ENCODE data around the gene KLK12. TPM values are rescaled to one million over a fixed set of nuclear protein-coding genes. Genes with fewer than 3 reads are reported as not detected.

KLK12 gene
- total and polyA plus RNA-seq, 9 of the 15 experiments (the other 6 are each of a cell fraction or from before 2014, with no cell fraction given) = not detected

DNA sequence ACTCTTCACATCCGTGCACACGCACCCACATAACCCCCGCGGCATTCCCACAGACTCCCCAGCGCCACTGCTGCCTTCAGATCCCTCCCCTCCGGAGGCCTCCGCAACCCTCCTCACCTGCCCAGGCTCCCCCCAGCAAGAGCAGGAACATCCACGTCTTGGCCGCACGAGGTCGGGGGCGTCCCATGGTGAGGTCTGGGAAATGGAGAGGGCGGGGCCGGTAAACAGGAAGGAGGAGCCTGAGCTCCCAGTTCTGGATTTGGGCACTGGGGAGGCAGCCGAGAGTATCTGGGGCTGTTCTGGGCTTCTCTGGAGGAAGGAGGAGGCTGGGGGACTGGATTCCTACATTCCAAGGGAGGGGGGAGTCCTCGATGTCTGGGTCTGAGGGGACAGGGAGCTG lies 33.8 kb downstream of the KLK12 start:
- no TSS peak for BruUV-seq (replicated peaks)
- Histone ChIP-seq H3K27ac (ENCODE audit: extremely low read depth, low read depth, low read length) (no peak overlapping the region), H3K9me1 (ENCODE audit: control insufficient read depth, insufficient read depth, low read length) (no peaks in the 10 kb centered on the region), H2AFZ (ENCODE audit: low read depth, low read length) (peak overlapping the region; percentile 97), H3K79me2 (ENCODE audit: control insufficient read depth, insufficient read depth, low read length) (no peaks in the 10 kb centered on the region), H3K4me1 (replicated peaks in 1 of 2; ENCODE audit: control insufficient read depth in 2 of 2, insufficient read depth in 2 of 2, low read length in 2 of 2) (peaks cover 19 to 32% of the 10 kb centered on the region in 2 experiments; a peak in 4 of 5 replicates), H3K4me2 (ENCODE audit: insufficient read depth, low read length) (peak overlapping the region; percentile 29), H3K4me3 (no peak overlapping the region), H4K20me1 (replicated peaks; ENCODE audit: control insufficient read depth, insufficient read depth, low read length) (no peaks in the 10 kb centered on the region), H3K9me3 (replicated peaks; ENCODE audit: control insufficient read depth, insufficient read depth, low read depth, low read length) (no peaks in the 10 kb centered on the region), H3K36me3 (ENCODE audit: control insufficient read depth, insufficient read depth, low read length) (no peaks in the 10 kb centered on the region), H3K9ac (ENCODE audit: insufficient read depth in 1 of 2, low read depth in 2 of 2, low read length in 2 of 2) (peak overlapping the region in 1 of 2 experiments; percentile 79; a peak in 2 of 4 replicates), H3K27me3 (ENCODE audit: control insufficient read depth in 2 of 2, insufficient read depth in 2 of 2, low read length in 2 of 2) (peaks cover 0 to 12% of the 10 kb centered on the region in 2 experiments; a peak in 3 of 5 replicates)
- 34% methylated on average over 14 of the region's 16 CpGs for WGBS (ENCODE audit: insufficient coverage, low coverage, missing lambda C conversion rate)
- ChIA-PET CTCF (ENCODE audit: low intra/inter-chr PET ratio) (no interaction called here), POLR2A (interaction anchor here (0.6 to 1.8 kb wide), 3 partner anchors 53 to 197 kb away, joined by 3 to 11 read pairs (median 3); no protein-coding TSS in a partner anchor)
- FAIRE-seq (no peak), DNase-seq (ENCODE audit: extremely low read depth in 1 of 4, low spot score in 3 of 4) (peak; percentile 57 to 76 (median 68)), ATAC-seq (peak; percentile 62)
- intact Hi-C loops (cut with micrococcal nuclease) (no loop called here), in situ Hi-C loops (cut with MboI) (no loop called here)
- TF ChIP-seq ELF4 (CRISPR knock-in tag; IDR thresholded peaks at IDR 0.05) (no peak), KLF1 (tag; IDR thresholded peaks at IDR 0.05) (no peak), L3MBTL2 (IDR thresholded peaks at IDR 0.05) (peak; percentile 58), PKNOX1 (IDR thresholded peaks at IDR 0.05) (no peak), NCOA1 (IDR thresholded peaks at IDR 0.05; ENCODE audit: low read depth) (no peak), CCNT2 (IDR thresholded peaks at IDR 0.05; ENCODE audit: borderline replicate concordance, extremely low read depth, insufficient read length, low read depth, low read length) (no peak), ZBTB5 (IDR thresholded peaks at IDR 0.05) (no peak), PHB (CRISPR knock-in tag; IDR thresholded peaks at IDR 0.05) (no peak), MED1 (CRISPR knock-in tag; IDR thresholded peaks at IDR 0.05; ENCODE audit: borderline replicate concordance) (no peak), RFX7 (CRISPR knock-in tag; IDR thresholded peaks at IDR 0.05) (no peak), FOXJ2 (tag; IDR thresholded peaks at IDR 0.05) (no peak)
- TF ChIP-seq, protein P1, sequence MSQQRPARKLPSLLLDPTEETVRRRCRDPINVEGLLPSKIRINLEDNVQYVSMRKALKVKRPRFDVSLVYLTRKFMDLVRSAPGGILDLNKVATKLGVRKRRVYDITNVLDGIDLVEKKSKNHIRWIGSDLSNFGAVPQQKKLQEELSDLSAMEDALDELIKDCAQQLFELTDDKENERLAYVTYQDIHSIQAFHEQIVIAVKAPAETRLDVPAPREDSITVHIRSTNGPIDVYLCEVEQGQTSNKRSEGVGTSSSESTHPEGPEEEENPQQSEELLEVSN (IDR thresholded peaks at IDR 0.05; ENCODE audit: borderline replicate concordance in 1 of 2, extremely low read depth in 1 of 2, insufficient read depth in 1 of 2, insufficient read length in 1 of 2, low read depth in 1 of 2, low read length in 1 of 2, poor library complexity in 1 of 2, severe bottlenecking in 1 of 2) = peak in 1 of 2 experiments; percentile 20
- TF ChIP-seq, protein P2, sequence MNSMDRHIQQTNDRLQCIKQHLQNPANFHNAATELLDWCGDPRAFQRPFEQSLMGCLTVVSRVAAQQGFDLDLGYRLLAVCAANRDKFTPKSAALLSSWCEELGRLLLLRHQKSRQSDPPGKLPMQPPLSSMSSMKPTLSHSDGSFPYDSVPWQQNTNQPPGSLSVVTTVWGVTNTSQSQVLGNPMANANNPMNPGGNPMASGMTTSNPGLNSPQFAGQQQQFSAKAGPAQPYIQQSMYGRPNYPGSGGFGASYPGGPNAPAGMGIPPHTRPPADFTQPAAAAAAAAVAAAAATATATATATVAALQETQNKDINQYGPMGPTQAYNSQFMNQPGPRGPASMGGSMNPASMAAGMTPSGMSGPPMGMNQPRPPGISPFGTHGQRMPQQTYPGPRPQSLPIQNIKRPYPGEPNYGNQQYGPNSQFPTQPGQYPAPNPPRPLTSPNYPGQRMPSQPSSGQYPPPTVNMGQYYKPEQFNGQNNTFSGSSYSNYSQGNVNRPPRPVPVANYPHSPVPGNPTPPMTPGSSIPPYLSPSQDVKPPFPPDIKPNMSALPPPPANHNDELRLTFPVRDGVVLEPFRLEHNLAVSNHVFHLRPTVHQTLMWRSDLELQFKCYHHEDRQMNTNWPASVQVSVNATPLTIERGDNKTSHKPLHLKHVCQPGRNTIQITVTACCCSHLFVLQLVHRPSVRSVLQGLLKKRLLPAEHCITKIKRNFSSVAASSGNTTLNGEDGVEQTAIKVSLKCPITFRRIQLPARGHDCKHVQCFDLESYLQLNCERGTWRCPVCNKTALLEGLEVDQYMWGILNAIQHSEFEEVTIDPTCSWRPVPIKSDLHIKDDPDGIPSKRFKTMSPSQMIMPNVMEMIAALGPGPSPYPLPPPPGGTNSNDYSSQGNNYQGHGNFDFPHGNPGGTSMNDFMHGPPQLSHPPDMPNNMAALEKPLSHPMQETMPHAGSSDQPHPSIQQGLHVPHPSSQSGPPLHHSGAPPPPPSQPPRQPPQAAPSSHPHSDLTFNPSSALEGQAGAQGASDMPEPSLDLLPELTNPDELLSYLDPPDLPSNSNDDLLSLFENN (IDR thresholded peaks at IDR 0.05; ENCODE audit: low read depth in 2 of 2, low read length in 2 of 2) = no peak

Measured in K562 (cell line).